Fibroblast of skin of abdomen (primary cell): ENCODE data around the gene AGPAT3.

Source experiments
- DNase-seq: peaks from one replicate; pipeline ENCODE4 v3.0.0-alpha.2; 2013

The AGPAT3 gene

DNA sequence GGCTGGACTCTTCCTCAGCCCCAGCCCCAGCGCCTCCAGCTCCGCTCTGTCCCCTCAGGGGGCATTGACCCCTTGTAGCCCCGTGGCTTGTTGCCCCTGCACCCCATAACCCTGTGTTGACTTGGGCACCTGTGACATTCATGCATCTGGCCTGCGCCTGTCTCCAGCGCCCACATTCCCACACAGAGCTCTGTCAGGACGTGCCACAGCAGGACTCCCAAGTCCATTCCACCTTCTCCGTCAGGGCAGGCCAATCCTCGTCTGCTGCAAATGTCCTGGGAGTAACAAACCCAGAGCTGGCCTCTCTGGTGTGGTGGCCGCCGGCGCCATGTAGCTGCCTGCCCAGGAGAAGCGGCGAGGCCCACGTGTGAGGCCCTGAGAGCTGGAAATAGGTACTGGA, 60.6 kb downstream of the AGPAT3 start:
- no peak for DNase-seq

DNA sequence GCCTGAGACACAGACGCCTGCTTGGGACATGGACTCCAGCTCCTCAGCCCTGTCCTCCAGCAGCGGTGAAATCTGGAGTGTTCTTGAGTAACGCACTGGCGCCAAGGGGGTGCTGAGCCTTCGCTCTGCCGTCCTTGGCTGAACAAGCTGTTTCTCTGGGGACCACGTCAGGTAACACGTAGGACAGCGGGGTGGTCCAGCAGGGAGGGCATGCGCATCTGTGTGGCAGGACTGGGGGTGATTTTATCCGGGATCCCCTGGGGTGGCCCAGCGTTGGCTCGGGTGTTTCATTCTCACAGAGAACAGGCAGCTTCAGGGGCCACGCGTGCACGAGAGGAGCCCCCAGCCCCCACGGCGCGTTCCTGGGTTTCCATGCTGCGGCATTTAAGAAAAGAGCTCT, 61.2 kb downstream of the AGPAT3 start:
- DNase-seq = no peak

DNA sequence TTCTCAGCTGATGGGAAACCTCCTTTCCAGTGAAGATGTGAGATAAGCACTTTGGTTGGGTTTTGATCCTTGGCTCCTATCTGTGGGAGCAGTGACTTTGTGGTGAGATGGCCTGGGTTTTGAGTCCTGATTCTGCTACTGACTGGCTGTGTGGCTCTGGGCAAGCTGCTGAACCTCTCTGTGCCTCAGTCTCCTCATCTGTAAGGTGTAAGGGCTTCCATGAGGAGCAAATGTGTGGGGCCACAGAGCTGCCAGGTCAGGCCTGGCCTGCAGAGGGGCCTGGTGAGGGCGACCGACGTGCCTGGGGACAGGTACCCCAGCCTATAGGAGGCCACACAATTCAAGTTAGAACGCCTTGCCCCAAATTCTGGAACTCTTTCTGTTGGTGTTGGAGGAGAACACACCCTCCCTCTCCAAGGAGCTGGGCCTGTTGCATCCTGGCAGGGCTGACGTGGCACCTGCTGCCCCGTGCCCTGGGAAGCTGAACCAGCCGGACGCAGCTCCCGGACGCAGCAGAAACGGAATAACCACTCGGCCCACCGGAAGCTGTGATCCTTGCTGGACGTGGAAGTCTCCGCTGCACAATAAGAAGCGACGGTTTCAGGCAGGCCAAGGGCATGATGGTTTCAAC, 62.7 kb downstream of the AGPAT3 start:
- no peak for DNase-seq

DNA sequence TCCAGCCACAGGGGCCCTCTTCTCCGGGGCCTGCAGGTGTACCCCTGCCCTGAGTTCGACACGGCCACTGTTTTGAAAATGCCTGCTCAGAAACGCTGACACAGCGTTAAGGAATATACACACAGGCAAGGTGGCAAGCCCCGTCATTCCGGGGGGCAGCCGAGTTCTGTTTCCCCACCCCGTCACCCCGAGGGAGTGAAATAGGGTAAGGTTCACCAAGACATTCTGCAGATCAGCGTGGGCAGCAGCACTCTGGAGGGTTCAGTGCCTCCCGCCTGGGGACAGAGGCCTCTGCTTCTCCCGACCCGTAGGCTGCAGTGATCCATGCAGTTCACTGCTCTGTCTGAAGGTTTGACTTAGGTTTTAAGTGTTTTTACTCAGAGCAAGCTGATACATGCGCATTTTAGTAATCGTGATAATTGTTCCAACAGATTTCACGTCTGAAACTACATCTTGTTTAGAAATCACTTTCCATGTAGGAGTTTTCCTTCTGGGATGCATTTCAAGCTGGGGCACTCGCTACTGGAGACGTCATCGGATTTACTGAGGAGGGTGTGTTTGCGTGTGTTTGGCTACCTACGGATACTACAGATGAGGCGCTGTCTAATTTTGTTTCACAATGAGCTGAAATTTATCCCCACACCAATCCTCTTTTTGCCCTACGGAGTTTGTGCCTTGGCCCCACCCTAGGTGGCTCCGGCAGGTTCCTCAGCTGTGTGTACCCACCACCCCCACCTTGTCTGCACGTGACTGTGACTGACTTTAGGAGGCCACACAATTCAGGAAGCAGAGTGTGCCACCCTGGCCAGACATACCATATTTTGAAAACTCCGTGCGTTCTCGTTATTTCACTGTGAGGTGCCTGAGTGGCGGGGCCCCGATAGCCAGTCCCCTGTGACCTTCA, 63.5 kb downstream of the AGPAT3 start:
- DNase-seq = no peak

DNA sequence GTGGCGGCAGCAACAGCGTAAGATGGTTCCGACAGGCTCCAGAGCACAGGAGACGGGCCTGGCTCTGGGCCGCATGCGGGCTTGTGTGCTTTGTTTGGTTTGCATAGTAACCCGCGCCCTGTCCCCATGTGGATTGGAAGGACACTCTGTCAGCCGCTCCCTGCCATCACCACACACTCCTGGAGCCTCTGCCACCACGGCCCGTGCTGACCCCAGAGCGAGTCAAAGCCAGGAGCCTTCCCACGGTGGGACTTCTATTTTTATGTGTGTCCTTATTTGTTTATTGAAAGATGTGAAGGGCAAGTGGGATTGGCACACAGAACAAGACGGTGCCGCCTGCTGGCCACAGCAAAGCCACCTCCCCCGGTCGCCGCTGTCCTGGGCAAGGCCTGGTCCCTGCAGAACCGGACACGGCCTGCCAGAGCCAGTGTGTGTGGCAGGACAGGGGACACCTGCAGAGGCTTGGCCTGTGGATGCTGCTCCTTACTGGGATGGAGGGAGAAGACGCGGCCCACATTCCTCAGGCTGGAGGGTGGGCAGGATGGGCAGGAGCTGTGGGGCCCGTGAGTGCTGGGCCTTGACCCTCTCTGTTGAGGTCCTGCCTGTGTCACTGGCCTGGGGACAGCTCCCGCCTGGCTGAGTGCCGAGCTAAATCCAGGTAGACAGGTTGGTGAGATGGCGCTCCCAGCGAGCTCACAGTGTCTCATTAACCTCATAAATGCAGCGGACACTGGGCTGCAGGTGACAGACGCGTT, 64.4 kb downstream of the AGPAT3 start:
- DNase-seq = no peak

DNA sequence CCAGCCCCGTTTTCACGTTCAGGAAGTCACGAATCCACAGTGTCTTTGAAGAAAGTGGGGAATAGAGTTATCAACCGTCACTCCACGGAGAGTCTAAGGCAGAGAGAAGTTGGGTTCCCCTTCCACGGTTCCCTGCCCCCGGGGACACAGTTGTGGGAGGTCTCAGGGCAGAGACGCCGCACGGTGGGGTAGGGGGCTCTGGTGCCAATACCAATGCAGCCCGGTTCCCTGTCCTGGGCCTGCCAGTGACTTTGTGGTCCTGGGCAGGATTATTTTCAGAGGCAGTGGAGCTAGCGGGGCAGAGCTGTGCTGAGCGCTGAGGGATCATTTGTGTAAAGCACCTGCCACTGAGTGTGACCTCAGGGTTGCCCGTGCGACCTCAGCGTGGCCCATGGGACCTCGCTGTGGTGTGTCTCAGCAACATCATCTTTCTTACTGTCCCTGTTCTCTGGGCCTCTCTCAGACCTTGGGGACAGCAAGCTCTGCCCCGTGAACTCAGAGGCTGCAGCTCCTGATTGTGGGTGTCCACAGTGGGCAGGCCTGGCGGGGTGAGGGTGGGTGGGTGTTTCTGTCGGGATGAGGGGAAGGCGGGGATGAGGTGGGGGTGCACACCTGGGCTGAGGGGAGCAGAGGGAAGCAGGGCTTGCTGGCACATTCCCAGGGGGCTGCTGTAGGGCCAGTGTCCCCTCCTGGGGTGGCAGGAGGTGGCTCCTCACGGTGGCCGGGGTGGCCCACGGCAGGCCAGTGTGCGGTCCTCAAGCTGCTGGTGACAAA, 65.2 kb downstream of the AGPAT3 start:
- no peak for DNase-seq

DNA sequence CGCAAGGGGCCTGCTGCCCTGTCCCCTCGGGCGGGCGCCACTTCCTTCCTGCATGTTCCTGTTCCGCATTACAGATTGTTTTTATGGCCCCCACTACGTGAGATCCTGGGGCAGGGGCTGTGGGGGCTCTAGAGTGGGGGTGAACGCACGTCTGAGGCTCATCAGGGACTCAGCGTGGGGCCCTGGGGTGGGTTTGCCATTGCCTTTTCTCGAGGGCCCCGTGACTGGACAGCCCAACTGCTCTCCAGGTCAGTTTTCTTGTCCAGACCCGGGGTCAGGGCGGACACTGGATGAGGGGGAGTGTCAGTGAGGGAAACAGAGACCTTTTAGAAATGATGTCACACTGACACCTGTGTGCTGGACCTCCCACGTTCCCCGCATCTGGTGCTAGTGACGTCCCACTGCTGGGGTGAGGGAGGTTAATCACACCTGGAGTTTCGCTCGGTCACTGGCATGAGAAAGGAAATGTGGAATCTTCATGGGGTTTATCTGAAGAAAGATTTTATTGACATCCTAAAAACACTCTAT, 65.9 kb downstream of the AGPAT3 start:
- DNase-seq = no peak

DNA sequence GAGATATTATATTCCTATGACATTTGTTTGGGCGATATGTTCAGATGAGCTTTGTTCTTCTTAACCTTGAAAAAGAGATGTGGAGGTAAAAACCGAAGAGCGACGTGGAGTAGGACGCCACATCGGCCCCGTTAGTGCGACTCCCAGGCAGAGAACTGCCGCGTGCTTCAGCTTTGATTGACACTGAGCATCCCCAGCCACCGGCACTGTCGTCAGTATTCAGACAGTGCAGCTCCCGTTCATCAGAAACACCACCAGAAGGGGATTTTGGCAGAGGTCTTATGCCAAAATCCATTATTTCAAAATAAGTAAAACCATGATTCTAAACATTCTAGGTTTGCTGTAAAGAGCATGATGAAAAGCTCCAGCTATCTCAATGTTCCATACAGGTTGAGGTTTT, 66.5 kb downstream of the AGPAT3 start:
- no peak for DNase-seq

DNA sequence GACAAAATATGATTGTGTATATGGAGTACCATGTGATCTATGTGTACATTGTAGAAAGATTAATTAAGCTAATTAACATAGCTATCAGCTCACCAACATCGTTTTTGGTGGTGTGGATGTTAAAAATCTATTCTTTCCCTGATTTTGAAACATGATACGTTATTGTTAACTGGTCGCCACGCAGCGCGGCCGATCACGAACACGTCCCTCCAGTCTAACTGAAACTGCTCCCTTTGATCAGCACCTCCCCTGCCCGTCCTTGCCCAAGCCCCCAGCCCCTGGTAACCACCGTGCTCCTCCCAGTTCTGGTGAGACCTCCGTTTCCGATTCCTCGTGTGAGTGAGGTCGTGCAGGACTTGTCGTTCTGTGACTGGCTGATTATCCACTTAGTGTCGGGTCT, 67.0 kb downstream of the AGPAT3 start:
- no peak for DNase-seq

DNA sequence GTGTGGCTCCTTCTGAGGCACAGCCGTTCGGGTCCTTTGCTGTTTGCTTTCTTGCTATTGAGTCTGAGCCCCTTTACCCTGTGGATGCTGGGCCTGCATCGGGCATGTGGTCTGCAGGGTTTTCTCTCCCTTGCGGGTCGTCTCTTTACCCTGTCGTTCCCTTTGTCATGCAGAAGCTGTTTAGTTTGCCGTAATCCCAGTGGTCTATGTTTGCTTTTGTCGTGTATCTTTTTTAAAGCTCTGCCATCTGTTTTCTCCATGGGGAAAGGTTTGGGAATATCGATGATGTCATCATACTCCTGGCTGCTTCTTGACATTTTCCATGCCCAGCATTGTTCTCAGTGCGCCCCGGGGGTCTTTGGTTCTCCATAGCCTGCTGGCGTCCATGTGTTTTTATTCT, 68.2 kb downstream of the AGPAT3 start:
- DNase-seq = no peak

DNA sequence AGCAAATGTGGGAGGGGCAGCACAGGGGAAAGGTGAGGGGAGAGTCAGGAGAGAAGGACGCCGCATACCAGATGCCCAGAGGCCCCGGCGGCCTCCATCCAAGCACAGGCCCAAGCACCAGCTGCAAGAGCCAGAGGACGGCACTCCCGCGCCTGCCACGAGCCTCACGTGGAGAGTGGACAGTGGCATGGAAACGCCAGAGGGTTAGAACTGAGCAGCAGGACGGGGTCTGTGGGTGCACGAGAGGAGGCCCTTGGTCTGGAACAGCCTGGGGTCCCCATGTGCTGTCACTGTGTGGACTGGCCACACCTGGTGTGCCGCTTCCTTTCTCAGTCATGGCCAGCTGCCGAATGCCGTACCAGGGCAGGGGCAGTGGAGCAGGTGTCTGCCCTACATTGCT, 68.7 kb downstream of the AGPAT3 start:
- DNase-seq = no peak

DNA sequence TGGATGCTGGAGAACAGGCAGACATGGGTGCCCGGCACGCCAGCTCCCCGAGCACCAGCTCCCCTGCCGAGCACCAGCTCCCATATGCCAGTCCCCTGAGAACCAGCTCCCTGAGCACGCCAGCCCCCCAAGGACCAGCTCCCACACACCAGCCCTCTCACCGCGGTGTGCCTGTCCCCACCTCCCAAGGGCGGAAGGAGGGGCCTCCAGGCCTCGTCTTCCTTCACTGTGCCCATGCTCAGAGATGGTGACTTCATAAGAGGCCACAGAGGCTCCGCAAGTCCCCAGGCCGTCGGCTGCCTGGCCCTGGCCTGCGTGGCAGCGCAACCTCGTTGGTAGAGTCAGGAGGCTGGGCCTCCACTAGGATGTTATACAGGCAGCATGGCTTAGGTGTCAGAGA, 69.1 kb downstream of the AGPAT3 start:
- DNase-seq = no peak

DNA sequence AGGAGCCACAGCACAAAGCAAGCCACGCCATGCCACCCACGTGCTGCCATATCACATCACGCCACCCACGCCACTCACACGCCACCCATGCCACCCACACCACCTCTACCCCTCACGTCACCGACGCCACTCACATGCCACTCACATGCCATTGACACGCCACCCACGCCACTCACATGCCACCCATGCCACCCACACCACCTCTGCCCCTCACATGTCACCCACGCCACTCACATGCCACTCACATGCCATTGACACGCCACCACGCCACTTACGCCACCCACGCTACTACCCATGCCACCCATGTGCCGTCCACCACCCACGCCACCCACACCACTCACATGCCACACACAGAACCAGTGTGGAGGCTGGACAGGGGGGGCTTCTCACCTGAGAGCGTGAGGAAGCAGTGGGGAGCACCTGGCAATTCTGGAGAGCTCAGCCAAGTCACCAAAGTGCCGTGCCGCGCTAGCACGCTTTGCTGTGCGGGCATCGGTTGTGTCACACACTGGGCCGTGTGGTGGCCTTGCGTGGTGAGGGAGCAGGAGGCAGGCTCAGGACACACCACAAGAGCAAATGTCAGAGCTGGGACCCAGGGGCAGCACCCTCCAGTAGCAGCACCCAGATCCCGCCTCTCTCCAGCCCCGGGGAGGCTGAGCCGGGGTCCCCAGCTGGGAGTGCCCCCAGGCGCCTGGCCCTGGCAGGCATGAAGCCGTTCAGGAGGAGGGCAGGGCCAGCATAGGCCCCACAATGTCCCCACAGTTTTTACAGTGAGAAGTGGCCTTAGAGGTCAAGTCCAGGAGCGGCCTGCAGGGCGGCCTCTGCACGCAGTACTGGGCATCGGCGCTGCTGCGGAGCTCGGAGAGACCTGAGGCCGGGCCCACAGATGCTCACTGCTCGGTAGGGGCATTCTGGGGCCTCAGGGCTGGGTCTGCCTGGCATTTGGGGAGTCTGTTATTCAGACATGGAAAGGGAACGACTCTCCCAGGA, 70.0 kb downstream of the AGPAT3 start:
- DNase-seq = no peak

DNA sequence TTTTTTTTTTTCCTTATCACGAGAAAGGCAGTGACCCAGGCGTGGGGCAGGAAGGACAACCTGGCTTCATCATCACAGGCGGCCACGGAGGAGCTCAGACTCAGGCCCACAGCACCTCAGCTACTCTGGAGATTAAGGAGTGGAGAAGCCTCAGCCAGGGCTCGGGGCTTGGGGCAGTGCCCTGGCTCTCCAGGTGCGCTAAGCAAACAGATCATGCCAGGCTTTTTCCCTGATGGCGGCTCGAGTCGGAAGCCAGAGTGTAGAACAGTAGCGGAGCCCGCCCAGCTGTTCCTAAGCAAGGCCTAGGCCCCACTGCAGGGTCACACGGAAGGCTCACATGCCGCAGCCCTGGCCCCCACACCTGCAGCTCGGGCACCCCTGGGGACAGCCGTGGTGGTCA, 70.7 kb downstream of the AGPAT3 start:
- DNase-seq = no peak

DNA sequence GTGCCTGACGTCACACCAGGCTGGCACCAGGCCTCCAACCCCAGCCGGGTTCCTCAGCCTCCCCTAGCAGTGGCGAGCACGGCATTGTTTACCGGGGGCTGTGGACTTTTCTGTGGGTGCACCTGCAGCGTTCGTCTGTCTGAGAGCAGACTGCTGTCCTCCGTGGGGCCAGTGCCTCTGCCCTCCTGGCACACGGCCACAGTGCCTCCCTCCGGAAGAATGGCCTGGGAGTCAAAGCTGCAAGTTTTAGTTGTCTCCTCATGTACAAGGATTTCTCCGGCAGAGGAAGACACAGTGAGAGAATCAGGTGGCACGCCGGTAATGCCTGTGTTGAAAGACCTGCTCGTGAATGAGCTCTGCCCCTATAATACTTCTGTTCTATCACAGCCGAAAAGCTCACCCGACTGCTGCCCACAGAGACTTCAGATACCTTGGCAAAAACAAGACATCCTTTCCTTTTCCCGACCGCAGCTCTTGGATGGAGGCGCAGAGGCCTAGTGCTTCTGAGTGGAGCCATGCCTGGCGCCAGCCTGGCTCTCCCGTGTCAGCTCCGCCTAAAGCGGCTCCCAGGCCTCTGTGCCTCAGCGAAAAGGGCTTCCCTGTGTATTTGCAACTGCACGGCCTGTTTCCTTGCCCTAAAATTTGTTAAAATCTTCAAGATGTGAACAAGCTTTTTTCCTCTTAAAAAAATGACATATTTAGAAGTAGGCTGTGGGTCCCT, 71.4 kb downstream of the AGPAT3 start:
- no peak for DNase-seq

DNA sequence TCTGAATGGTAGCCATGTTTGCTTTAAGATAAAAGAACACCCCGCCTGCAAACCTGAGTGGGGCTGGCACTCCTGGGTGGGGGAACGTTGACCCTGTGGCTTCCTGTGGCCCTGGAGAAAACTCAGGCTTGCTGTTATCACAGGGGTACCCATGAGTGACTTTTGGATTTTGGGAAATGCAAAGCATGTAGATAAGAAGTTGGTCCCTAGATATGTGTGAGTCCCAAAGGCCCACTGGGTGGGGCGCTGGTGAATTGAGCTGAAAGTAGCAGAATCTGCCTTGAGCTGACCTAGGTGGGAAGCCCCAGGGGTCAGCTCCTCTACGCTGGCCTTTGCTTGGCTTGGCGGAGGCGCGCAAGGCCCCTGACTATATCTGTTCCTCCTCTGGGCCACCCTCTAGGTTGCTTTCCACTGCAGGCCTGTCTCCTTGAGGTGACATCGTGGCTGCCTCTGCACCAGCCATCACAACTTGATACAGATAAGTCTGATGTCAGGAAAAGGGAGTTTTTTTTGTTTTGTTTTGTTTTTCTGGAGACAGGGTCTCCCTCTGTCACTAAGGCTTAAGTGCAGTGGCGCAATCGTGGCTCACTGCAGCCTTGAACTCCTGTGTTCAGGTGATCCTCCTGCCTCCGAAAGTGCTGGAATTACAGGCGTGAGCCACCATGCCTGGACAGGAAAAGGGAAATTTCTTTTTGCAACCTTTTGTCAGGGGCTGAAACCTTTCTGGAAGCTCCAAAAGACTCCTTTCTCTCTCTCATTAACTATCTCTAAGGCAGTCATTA, 72.2 kb downstream of the AGPAT3 start:
- no peak for DNase-seq

DNA sequence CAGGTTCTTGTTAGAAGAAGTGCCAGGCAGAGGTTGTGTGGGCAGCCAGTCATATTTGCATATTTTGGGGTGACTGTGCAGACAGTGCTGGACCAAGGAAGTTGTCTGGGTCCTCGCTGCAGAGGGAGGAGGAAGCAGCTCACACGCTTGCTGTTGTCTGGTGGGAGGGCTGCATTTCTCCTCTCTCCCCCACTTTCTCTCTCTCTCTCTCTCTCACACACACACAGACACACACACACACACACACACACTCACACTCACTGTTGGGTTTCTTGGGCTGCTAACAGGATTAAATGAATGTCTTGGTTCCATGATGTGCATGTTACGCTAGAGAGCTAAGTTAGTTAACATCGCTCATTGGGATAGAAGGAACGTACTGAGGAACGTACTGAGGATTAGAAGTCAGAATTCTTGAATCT, 72.9 kb downstream of the AGPAT3 start:
- no peak for DNase-seq

DNA sequence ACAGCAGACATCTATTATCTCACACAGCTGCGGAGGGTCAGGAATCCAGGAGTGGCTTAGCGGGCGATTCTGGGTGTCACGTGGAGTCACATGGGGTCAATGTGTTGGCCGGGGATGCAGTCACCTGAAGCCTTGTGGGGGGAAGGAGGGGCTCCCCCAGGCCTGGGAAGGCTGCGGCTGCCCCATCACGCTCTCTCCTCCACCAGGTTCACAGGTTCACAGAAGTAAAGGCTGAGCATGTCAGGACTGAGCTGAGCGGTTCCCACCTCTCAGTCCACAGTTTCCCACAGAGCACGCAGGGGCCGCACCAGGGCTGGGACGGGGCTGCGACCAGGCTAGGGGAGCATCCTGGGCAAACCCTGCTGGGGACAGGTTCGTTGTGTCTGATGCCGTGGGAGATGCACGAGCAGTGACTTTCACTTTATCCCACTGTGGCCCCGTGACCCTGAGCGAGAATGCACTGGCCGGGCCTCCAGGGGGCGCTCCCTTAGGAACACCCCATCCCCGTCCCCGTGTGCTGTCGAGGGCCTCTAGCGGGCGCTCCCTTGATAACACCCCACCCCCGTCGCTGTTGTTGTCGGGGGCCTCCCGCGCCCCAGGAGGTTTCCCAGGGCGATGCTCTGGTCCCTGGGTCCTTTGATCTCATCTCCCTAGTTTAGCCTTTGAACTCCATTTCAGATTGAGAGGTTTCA, 73.9 kb downstream of the AGPAT3 start:
- peak; percentile 58 for DNase-seq
